Prostate gland (tissue), 2 donors: ENCODE measurements around the gene PRCP.

ENCODE experiments used
- CTCF ChIP-seq, 4 experiments: fragments of 200-600 bp in 2 of 4; fragments of 450-650 bp in 2 of 4; sonication (generic) in 2 of 4; IDR thresholded peaks; 1 replicate in 3 of 4; 2 replicates in 1 of 4; pipeline ENCODE4 v1.5.1; 2016 to 2019; ENCODE audit warnings: antibody characterized with exemption in 4 of 4, mild to moderate bottlenecking in 2 of 4, moderate library complexity in 2 of 4
- POLR2A ChIP-seq: fragments of 450-650 bp; IDR thresholded peaks from one replicate; pipeline ENCODE4 v1.6.1; 2016; ENCODE audit warnings: antibody characterized with exemption, mild to moderate bottlenecking
- POLR2AphosphoS5 ChIP-seq: sonication (generic); formaldehyde crosslinking; IDR thresholded peaks from one replicate; pipeline ENCODE4 v1.6.1; 2017; ENCODE audit warnings: antibody characterized with exemption

GRCh38 chr11:82937554-82937953, 37.3 kb upstream of the PRCP start:
- TF ChIP-seq CTCF (IDR thresholded peaks at IDR 0.05): no peak
- no peak for TF ChIP-seq POLR2A
- no peak for TF ChIP-seq POLR2AphosphoS5
